ENCODE data around the gene CRISP3. TPM values are rescaled to one million over a fixed set of nuclear protein-coding genes. Genes with fewer than 3 reads are reported as not detected.
A peak's percentile ranks its signal among the peaks of the same experiment; 100 is the strongest.

CRISP3 gene
- total and polyA plus RNA-seq, 9 of the 15 experiments (the other 6 are each of a cell fraction or from before 2014, with no cell fraction given): 0.21 to 2.0 (median 0.58) TPM

DNA sequence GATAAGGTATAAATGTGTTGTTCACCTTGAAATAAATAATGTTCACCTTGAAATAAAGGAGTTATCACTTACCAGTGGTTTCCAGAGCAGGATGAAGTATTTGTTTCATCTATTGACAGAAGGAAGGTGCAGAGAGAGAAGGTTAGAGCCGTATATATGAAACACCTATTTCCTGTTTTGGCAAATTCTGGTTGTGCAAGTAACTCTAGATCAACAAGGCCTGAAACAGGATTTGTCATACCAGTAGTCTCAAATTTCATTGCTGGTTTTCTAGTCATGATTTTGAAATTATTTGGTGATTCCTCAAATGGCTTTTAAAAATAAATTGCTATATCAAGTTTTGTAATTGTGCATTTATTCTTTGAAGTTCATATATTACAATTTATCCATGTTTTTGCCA, at the start of gene CRISP3 (continued):
- TF ChIP-seq, protein P1, sequence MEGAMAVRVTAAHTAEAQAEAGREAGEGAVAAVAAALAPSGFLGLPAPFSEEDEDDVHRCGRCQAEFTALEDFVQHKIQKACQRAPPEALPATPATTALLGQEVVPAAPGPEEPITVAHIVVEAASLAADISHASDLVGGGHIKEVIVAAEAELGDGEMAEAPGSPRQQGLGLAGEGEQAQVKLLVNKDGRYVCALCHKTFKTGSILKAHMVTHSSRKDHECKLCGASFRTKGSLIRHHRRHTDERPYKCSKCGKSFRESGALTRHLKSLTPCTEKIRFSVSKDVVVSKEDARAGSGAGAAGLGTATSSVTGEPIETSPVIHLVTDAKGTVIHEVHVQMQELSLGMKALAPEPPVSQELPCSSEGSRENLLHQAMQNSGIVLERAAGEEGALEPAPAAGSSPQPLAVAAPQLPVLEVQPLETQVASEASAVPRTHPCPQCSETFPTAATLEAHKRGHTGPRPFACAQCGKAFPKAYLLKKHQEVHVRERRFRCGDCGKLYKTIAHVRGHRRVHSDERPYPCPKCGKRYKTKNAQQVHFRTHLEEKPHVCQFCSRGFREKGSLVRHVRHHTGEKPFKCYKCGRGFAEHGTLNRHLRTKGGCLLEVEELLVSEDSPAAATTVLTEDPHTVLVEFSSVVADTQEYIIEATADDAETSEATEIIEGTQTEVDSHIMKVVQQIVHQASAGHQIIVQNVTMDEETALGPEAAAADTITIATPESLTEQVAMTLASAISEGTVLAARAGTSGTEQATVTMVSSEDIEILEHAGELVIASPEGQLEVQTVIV (CRISPR knock-in tag; IDR thresholded peaks at IDR 0.05; ENCODE audit: borderline replicate concordance): no peak
- TF ChIP-seq FOXJ2 (tag; IDR thresholded peaks at IDR 0.05) (no peak), RNF2 (IDR thresholded peaks at IDR 0.05) (no peak), SMARCA4 (IDR thresholded peaks at IDR 0.05) (no peak), BCOR (IDR thresholded peaks at IDR 0.05) (no peak), ZNF134 (CRISPR knock-in tag; conservative IDR thresholded peaks at IDR 0.05) (no peak), CEBPB (tag; IDR thresholded peaks at IDR 0.05) (peak; percentile 49; the same call in 1 of the 2 replicates), MYNN (IDR thresholded peaks at IDR 0.05) (no peak), MYNN (CRISPR knock-in tag; IDR thresholded peaks at IDR 0.05) (no peak), ZNF347 (CRISPR knock-in tag; IDR thresholded peaks at IDR 0.05; ENCODE audit: low read depth) (no peak), ZNF57 (CRISPR knock-in tag; IDR thresholded peaks at IDR 0.05) (no peak), ZBTB8A (IDR thresholded peaks at IDR 0.05; ENCODE audit: partially characterized antibody) (peak; percentile 12), POLR2AphosphoS5 (IDR thresholded peaks at IDR 0.05; ENCODE audit: control insufficient read depth, insufficient read depth, low read depth, low read length) (no peak), HMGN3 (IDR thresholded peaks at IDR 0.05; ENCODE audit: borderline replicate concordance, extremely low read depth, insufficient read length, low read depth, low read length) (no peak)
- TF ChIP-seq, protein P2, sequence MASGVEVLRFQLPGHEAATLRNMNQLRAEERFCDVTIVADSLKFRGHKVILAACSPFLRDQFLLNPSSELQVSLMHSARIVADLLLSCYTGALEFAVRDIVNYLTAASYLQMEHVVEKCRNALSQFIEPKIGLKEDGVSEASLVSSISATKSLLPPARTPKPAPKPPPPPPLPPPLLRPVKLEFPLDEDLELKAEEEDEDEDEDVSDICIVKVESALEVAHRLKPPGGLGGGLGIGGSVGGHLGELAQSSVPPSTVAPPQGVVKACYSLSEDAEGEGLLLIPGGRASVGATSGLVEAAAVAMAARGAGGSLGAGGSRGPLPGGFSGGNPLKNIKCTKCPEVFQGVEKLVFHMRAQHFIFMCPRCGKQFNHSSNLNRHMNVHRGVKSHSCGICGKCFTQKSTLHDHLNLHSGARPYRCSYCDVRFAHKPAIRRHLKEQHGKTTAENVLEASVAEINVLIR (CRISPR knock-in tag; IDR thresholded peaks at IDR 0.05): no peak
- TF ChIP-seq, protein P3, sequence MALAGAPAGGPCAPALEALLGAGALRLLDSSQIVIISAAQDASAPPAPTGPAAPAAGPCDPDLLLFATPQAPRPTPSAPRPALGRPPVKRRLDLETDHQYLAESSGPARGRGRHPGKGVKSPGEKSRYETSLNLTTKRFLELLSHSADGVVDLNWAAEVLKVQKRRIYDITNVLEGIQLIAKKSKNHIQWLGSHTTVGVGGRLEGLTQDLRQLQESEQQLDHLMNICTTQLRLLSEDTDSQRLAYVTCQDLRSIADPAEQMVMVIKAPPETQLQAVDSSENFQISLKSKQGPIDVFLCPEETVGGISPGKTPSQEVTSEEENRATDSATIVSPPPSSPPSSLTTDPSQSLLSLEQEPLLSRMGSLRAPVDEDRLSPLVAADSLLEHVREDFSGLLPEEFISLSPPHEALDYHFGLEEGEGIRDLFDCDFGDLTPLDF (CRISPR knock-in tag; IDR thresholded peaks at IDR 0.05): no peak
- TF ChIP-seq, protein P4, sequence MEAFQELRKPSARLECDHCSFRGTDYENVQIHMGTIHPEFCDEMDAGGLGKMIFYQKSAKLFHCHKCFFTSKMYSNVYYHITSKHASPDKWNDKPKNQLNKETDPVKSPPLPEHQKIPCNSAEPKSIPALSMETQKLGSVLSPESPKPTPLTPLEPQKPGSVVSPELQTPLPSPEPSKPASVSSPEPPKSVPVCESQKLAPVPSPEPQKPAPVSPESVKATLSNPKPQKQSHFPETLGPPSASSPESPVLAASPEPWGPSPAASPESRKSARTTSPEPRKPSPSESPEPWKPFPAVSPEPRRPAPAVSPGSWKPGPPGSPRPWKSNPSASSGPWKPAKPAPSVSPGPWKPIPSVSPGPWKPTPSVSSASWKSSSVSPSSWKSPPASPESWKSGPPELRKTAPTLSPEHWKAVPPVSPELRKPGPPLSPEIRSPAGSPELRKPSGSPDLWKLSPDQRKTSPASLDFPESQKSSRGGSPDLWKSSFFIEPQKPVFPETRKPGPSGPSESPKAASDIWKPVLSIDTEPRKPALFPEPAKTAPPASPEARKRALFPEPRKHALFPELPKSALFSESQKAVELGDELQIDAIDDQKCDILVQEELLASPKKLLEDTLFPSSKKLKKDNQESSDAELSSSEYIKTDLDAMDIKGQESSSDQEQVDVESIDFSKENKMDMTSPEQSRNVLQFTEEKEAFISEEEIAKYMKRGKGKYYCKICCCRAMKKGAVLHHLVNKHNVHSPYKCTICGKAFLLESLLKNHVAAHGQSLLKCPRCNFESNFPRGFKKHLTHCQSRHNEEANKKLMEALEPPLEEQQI (IDR thresholded peaks at IDR 0.05): no peak
- TF ChIP-seq, protein P5, sequence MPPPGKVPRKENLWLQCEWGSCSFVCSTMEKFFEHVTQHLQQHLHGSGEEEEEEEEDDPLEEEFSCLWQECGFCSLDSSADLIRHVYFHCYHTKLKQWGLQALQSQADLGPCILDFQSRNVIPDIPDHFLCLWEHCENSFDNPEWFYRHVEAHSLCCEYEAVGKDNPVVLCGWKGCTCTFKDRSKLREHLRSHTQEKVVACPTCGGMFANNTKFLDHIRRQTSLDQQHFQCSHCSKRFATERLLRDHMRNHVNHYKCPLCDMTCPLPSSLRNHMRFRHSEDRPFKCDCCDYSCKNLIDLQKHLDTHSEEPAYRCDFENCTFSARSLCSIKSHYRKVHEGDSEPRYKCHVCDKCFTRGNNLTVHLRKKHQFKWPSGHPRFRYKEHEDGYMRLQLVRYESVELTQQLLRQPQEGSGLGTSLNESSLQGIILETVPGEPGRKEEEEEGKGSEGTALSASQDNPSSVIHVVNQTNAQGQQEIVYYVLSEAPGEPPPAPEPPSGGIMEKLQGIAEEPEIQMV (tag; conservative IDR thresholded peaks at IDR 0.05; ENCODE audit: low read depth): no peak

Measured in K562 (cell line).